Measurements from ENCODE around the gene ARL4D.

GRCh38 chr17:43373356-43373755, 25.4 kb upstream of the ARL4D start:
- TF ChIP-seq EGR2 (tag by site-specific recombination; IDR thresholded peaks at IDR 0.05; ENCODE audit: low read depth) (no peak), ZEB2 (tag by site-specific recombination; IDR thresholded peaks at IDR 0.05) (no peak), ZNF311 (tag by site-specific recombination; IDR thresholded peaks at IDR 0.05; ENCODE audit: borderline replicate concordance) (no peak), ZNF350 (tag by site-specific recombination; IDR thresholded peaks at IDR 0.05) (no peak), ZNF768 (tag by site-specific recombination; IDR thresholded peaks at IDR 0.05) (no peak), CTCF (tag by site-specific recombination; IDR thresholded peaks at IDR 0.05) (no peak), YY1 (tag by site-specific recombination; IDR thresholded peaks at IDR 0.05) (no peak), ZNF341 (tag by site-specific recombination; IDR thresholded peaks at IDR 0.05; ENCODE audit: low read depth) (no peak), TCF7L2 (IDR thresholded peaks at IDR 0.05; ENCODE audit: borderline replicate concordance, low read depth, low read length) (no peak)

All from HEK293 (cell line).